GM12875 (cell line): Measurements from ENCODE around the gene RPS2.

Source experiments
- H3K4me3 ChIP-seq: one replicate; pipeline ENCODE4 v1.5.1; 2011; ENCODE audit warnings: low read depth, low read length, control low read depth
- TF ChIP-seq, protein P1 (sequence below): IDR thresholded peaks from 2 replicates; pipeline ENCODE4 v1.5.1; 2011; ENCODE audit warnings: low read depth, mild to moderate bottlenecking, control low read depth, inconsistent platforms, low read length, moderate library complexity, borderline replicate concordance; ENCODE audit not compliant: insufficient read depth

The RPS2 gene

GRCh38 chr16:1983544-1984346, 19.1 kb upstream of the RPS2 start, which contains the start of gene GFER:
Gene GFER (plus strand): TSS chr16:1984193. CDS start chr16:1984219, 26 bp downstream.
- TF ChIP-seq, protein P1, sequence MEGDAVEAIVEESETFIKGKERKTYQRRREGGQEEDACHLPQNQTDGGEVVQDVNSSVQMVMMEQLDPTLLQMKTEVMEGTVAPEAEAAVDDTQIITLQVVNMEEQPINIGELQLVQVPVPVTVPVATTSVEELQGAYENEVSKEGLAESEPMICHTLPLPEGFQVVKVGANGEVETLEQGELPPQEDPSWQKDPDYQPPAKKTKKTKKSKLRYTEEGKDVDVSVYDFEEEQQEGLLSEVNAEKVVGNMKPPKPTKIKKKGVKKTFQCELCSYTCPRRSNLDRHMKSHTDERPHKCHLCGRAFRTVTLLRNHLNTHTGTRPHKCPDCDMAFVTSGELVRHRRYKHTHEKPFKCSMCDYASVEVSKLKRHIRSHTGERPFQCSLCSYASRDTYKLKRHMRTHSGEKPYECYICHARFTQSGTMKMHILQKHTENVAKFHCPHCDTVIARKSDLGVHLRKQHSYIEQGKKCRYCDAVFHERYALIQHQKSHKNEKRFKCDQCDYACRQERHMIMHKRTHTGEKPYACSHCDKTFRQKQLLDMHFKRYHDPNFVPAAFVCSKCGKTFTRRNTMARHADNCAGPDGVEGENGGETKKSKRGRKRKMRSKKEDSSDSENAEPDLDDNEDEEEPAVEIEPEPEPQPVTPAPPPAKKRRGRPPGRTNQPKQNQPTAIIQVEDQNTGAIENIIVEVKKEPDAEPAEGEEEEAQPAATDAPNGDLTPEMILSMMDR: peak; percentile 55
- H3K4me3 ChIP-seq: peak within 1 kb of the TSS; percentile 63

GRCh38 chr16:1982991-1983543, 18.4 kb upstream of the RPS2 start:
- TF ChIP-seq, protein P1: peak; percentile 26; the same call in 1 of the 2 replicates

DNA sequence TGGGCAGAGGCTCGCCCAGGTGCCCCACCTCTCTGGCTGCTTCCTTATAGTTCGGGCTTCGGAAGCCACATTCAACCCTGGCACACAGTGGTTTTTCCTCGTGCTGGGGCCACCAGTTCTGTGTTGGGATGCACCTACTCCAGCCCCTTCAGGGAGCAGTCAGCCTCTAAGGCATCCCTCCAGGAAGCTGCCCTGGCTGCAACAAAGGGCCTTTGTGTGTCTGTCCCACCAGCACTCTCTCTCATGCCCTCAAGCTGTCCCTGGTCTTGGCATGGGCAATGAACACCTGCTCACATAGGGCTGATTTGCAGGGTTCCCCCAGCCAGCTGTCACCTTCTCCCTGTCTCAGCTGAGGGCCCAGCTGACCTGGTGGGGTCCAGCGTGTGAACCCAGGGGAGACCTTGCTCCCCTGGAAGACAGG, 17.4 kb upstream of the RPS2 start:
- no peak overlapping the region for H3K4me3 ChIP-seq
- TF ChIP-seq, protein P1: no peak

More at GRCh38 chr16:1982991-1983543, 18.4 kb upstream of the RPS2 start:
- no peak overlapping the region for H3K4me3 ChIP-seq

DNA sequence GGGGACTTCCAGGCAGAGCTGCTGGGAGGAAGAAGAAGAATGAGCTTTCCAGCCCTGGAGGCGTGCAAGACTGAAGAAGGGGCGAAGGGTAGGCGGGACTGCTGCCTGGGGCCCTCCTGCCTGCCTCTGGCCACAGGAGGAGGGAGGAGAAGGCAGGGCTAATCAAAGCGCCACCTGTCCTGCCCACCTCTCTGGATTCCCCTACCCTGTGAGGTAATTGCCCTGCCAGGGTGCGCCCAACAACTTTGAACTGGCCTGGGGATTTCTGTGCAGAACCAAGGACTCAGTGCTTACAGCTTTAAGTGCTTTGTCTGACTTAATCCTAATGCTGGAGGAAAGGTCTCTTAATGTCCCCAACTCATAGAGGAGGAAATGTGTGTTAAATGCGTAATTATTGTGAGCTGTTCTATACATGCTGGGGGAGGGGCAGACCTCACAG, 16.8 kb upstream of the RPS2 start, which contains the start of gene NOXO1:
TSS of gene NOXO1 (minus strand) at position 72 of the 439 bp plus-strand sequence. CDS start 290 bp downstream, outside the sequence.
- TF ChIP-seq, protein P1: no peak
- no peak within 1 kb of the TSS for H3K4me3 ChIP-seq

DNA sequence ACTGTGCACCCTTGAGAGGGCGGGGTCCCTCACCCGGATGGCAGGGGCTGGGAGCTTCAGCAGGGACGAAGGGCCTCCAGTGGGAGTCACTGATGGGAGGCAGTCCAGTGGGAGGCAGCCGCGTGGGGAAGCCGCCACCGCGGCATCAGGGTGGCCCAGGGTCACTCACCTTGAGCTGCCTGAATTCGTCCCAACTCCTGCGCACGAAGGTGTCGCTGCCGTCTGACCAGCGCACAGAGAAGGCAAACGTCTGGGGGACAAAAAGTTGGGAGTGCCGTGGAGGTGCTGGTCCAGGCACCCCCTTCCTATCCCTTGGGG, 16.1 kb upstream of the RPS2 start:
- TF ChIP-seq, protein P1: no peak
- H3K4me3 ChIP-seq: no peak overlapping the region

DNA sequence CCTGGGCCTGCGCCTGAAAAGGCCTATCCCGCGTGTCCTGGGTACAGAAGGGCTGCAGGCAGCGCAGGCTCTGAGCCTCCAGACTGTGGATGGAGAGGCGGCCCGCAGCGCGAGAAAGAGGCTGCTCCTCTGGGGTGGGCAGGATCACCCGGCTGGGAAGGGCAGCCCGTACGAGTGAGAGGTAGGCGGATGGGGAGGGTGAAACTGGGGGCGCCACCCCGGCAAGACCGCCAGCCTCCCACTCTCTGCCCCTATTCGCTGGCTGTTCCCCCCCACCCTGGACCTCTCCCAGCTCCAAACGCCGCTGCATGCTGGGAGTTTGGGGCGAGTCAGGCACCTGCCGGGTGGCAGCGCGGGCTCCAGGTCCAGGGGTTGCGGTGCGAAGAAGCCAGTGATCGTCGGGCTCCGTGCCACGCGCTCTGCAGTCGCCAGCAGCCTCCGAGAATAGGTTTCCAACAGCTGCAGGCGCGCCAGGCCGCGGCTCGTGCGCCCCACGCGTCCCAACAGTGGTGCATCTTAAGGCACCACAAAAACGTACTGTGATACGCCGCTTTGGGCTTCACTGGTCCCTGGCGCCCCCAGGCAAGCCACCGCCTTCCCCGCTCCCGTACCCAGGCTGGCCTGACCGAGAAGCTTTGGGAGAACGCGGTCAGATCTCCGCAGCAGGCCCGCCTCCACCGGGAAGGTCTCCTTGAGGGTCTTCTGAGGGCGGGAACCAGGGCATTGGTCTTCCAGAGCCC, 15.6 kb upstream of the RPS2 start:
- H3K4me3 ChIP-seq: no peak overlapping the region
- TF ChIP-seq, protein P1: no peak
